GM23338 (cell line): Measurements from ENCODE around the gene FBXL5. TPM values are rescaled to one million over a fixed set of nuclear protein-coding genes. Genes with fewer than 3 reads are reported as not detected.
A peak's percentile ranks its signal among the peaks of the same experiment; 100 is the strongest.

Source experiments
- ATAC-seq: fragments of 200-7000 bp; cut with Tn5 transposase; 3 replicates; pipeline ENCODE4 v1.9.1; 2020
- DNase-seq: peaks from one replicate; pipeline ENCODE4 v3.0.0-alpha.2; 2015; ENCODE audit warnings: low spot score
- H2AFZ ChIP-seq: fragments of 200-600 bp; sonication (generic); 2 replicates; pipeline ENCODE4 v1.8.0; 2016; ENCODE audit warnings: antibody characterized with exemption, mild to moderate bottlenecking, moderate library complexity
- H3F3A ChIP-seq: fragments of 200-600 bp; sonication (generic); replicated peaks from 2 replicates; pipeline ENCODE4 v1.8.0; 2017; ENCODE audit warnings: antibody characterized with exemption, mixed run types, low read depth
- H3K27ac ChIP-seq: fragments of 200-600 bp; sonication (generic); 2 replicates; pipeline ENCODE4 v1.6.1; 2016; ENCODE audit warnings: low read depth
- H3K27me3 ChIP-seq: fragments of 200-600 bp; sonication (generic); 2 replicates; pipeline ENCODE4 v1.8.0; 2016; ENCODE audit warnings: mild to moderate bottlenecking, mixed run types, moderate library complexity; ENCODE audit not compliant: insufficient read depth
- H3K36me3 ChIP-seq: fragments of 200-600 bp; sonication (generic); 2 replicates; pipeline ENCODE4 v1.8.0; 2016; ENCODE audit warnings: mild to moderate bottlenecking; ENCODE audit not compliant: insufficient read depth
- H3K4me1 ChIP-seq: fragments of 200-600 bp; sonication (generic); 2 replicates; pipeline ENCODE4 v1.8.0; 2016; ENCODE audit warnings: mild to moderate bottlenecking, moderate library complexity; ENCODE audit not compliant: insufficient read depth
- H3K4me2 ChIP-seq: fragments of 200-600 bp; sonication (generic); 2 replicates; pipeline ENCODE4 v1.7.1; 2017; ENCODE audit warnings: mixed run types
- H3K4me3 ChIP-seq: fragments of 200-600 bp; sonication (generic); 2 replicates; pipeline ENCODE4 v1.6.1; 2016; ENCODE audit warnings: mixed run types
- H3K79me2 ChIP-seq: fragments of 200-600 bp; sonication (generic); replicated peaks from 2 replicates; pipeline ENCODE4 v1.8.0; 2017; ENCODE audit warnings: mild to moderate bottlenecking; ENCODE audit not compliant: insufficient read depth
- H3K9me2 ChIP-seq: fragments of 200-600 bp; sonication (generic); 2 replicates; pipeline ENCODE4 v1.8.0; 2017; ENCODE audit not compliant: insufficient read depth
- H4K20me1 ChIP-seq: fragments of 200-600 bp; sonication (generic); replicated peaks from 2 replicates; pipeline ENCODE4 v1.8.0; 2017; ENCODE audit warnings: mild to moderate bottlenecking; ENCODE audit not compliant: insufficient read depth
- H3K27ac Mint-ChIP-seq: 2 replicates; pipeline ENCODE4 v1.8.0; 2020; ENCODE audit warnings: inconsistent platforms, mild to moderate bottlenecking, moderate library complexity, mixed read lengths
- H3K27me3 Mint-ChIP-seq: 3 replicates; pipeline ENCODE4 v1.8.0; 2022; ENCODE audit warnings: low read depth, mild to moderate bottlenecking, moderate library complexity, mixed read lengths, inconsistent platforms; ENCODE audit not compliant: insufficient read depth, poor library complexity
- H3K36me3 Mint-ChIP-seq: 3 replicates; pipeline ENCODE4 v1.8.0; 2021; ENCODE audit warnings: low read depth, mild to moderate bottlenecking, inconsistent platforms, moderate library complexity, mixed read lengths
- H3K4me1 Mint-ChIP-seq: 3 replicates; pipeline ENCODE4 v1.8.0; 2020; ENCODE audit warnings: mild to moderate bottlenecking, inconsistent platforms, mixed read lengths
- H3K4me3 Mint-ChIP-seq: 3 replicates; pipeline ENCODE4 v1.8.0; 2021; ENCODE audit warnings: moderate library complexity, mild to moderate bottlenecking, inconsistent platforms, mixed read lengths
- H3K9me3 Mint-ChIP-seq: 3 replicates; pipeline ENCODE4 v1.8.0; 2020; ENCODE audit warnings: moderate library complexity, mild to moderate bottlenecking, inconsistent platforms, mixed read lengths
- EZH2 ChIP-seq: fragments of 200-600 bp; sonication (generic); IDR thresholded peaks from one replicate; pipeline ENCODE4 v1.8.0; 2017; ENCODE audit warnings: antibody characterized with exemption, mild to moderate bottlenecking, low read depth; ENCODE audit not compliant: unreplicated experiment
- EZH2phosphoT487 ChIP-seq: fragments of 200-600 bp; sonication (generic); IDR thresholded peaks from one replicate; pipeline ENCODE4 v1.8.1; 2018; ENCODE audit warnings: antibody characterized with exemption; ENCODE audit not compliant: unreplicated experiment
- NANOG ChIP-seq: IDR thresholded peaks from 2 replicates; pipeline ENCODE4 v1.6.1; 2016; ENCODE audit warnings: antibody characterized with exemption, borderline replicate concordance
- POLR2AphosphoS5 ChIP-seq: IDR thresholded peaks from 2 replicates; pipeline ENCODE4 v1.6.1; 2016; ENCODE audit warnings: antibody characterized with exemption, low read depth
- STAT1 ChIP-seq: IDR thresholded peaks from one replicate; pipeline ENCODE4 v1.6.1; 2016; ENCODE audit warnings: antibody characterized with exemption; ENCODE audit not compliant: unreplicated experiment
- ZNF114 ChIP-seq: fragments of 250-450 bp; sonication (Bioruptor Pico); IDR thresholded peaks from 2 replicates; pipeline ENCODE4 v1.5.0; 2020; ENCODE audit warnings: mild to moderate bottlenecking, moderate library complexity
- ZNF331 ChIP-seq: fragments of 250-450 bp; sonication (Bioruptor Pico); IDR thresholded peaks from 2 replicates; pipeline ENCODE4 v1.5.0; 2020; ENCODE audit warnings: low read depth, mild to moderate bottlenecking, moderate library complexity
- polyA plus RNA-seq: library from polyadenylated mRNA; unstranded; fragments of >200 nt; fragmentation: Nextera tagmentation; extraction: Ambion mirVana; gene quantifications from 2 replicates; pipeline ENCODE4 v1.2.1, GENCODE V29; 2016
- total RNA-seq: library from RNA; depleted of rRNA; stranded (reverse); fragments of >200 nt; shearing (Covaris generic); gene quantifications from 2 replicates; pipeline ENCODE4 v1.2.3, GENCODE V29; 2014
- TF ChIP-seq, protein P1 (sequence below): fragments of 250-450 bp; sonication (Bioruptor Pico); IDR thresholded peaks from 2 replicates; pipeline ENCODE4 v1.5.0; 2020; ENCODE audit warnings: mild to moderate bottlenecking, moderate library complexity
- TF ChIP-seq, protein P2 (sequence below), 2 experiments: fragments of 200-600 bp in 1 of 2; sonication (generic) in 1 of 2; conservative IDR thresholded peaks; 2 replicates each; pipeline versions ENCODE4 v1.5.1 to v1.6.1; 2016 to 2017; ENCODE audit warnings: antibody characterized with exemption in 2 of 2, low read depth in 2 of 2, mild to moderate bottlenecking in 2 of 2, moderate library complexity in 1 of 2

FBXL5 gene
- total and polyA plus RNA-seq, 2 experiments from 2014 or later = 55.7 to 81.9 TPM

DNA sequence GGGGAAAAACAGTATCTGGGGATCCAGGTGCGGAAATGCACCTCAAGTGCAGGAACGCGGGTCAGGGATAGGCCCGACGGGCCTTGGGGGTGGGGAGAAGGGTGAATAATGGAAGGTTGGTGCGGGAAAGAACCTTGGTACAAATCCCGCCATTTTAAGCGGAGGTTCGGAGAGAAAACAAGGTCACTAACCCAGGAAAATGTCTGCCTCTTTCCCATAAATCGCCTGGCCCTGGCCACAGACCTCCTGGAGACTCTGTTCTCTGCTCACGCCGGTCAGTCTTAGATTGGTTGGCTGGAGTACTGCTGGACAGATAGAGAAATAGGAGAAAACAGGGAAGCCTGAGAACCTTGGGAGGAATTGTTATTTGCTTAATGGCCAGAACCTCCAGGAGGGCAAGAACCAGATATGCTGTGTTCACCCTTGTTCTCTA is 897 bp upstream of the FBXL5 start:
- H3F3A ChIP-seq = no peaks in the 10 kb centered on the region
- peaks cover 34% of the 10 kb centered on the region for H3K4me1 Mint-ChIP-seq
- H3K27me3 ChIP-seq = no peaks in the 10 kb centered on the region
- H3K27ac Mint-ChIP-seq = peak overlapping the region; percentile 100
- peaks cover 33% of the 10 kb centered on the region for H3K79me2 ChIP-seq
- H3K4me1 ChIP-seq = peaks cover 18% of the 10 kb centered on the region; the same call in 1 of the 2 replicates
- peaks cover 21% of the 10 kb centered on the region for H3K27me3 Mint-ChIP-seq
- peak; percentile 60 for ATAC-seq
- peak overlapping the region; percentile 88 for H3K4me3 Mint-ChIP-seq
- H2AFZ ChIP-seq = peak overlapping the region; percentile 1; the same call in 1 of the 2 replicates
- H4K20me1 ChIP-seq = no peaks in the 10 kb centered on the region
- H3K4me2 ChIP-seq = peak overlapping the region; percentile 86
- peak overlapping the region; percentile 98 for H3K27ac ChIP-seq
- H3K4me3 ChIP-seq = peak overlapping the region; percentile 66
- no peaks in the 10 kb centered on the region for H3K9me2 ChIP-seq
- TF ChIP-seq STAT1 (no peak), POLR2AphosphoS5 (peak; percentile 16; the same call in 1 of the 2 replicates)
- H3K36me3 Mint-ChIP-seq = peaks cover 3% of the 10 kb centered on the region; the same call in 2 of the 3 replicates
- DNase-seq = peak; percentile 88
- H3K9me3 Mint-ChIP-seq = no peaks in the 10 kb centered on the region
- peaks cover 7% of the 10 kb centered on the region; the same call in 1 of the 2 replicates for H3K36me3 ChIP-seq

DNA sequence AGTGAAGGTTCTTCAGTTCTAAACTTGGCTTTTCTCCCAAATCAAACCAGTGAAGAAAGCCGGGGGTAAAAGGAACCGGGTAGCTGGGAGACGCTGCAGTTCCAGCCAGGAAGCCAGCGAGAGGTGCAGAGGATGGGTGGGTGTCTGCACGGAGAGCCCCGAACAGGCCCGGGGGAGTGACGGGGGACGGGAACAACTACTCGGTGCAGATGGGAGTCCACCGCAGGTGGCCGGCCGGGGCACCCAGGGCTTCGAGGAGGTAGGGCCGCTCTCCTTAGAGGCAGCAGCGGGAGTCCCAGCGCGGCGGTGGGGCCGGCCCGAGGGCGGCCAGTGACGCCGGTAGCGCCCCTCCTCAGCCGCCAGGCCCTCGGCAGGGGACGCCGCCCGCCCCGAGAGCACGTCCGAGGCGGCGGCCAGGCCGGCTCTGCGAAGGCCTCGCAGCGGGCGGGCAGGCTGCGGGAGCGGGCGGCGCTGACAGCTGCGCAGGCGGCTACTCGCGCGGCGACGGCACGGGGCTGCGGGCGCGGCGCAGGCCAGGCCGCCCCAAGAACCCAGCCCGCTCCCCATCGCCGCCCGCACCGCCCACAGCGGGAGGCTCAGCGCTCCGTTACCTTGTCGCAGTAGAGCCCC is 449 bp downstream of the FBXL5 start:
- H3K36me3 Mint-ChIP-seq = peaks cover 3% of the 10 kb centered on the region; the same call in 2 of the 3 replicates
- DNase-seq (peak; percentile 64), ATAC-seq (peak; percentile 53)
- peak overlapping the region; percentile 85 for H3K27ac ChIP-seq
- no peak overlapping the region for H2AFZ ChIP-seq
- peaks cover 7% of the 10 kb centered on the region; the same call in 1 of the 2 replicates for H3K36me3 ChIP-seq
- peaks cover 45% of the 10 kb centered on the region for H3K79me2 ChIP-seq
- peaks cover 18% of the 10 kb centered on the region; the same call in 1 of the 2 replicates for H3K4me1 ChIP-seq
- peaks cover 39% of the 10 kb centered on the region for H3K4me1 Mint-ChIP-seq
- peak overlapping the region; percentile 66 for H3K4me3 ChIP-seq
- H3K27ac Mint-ChIP-seq = peak overlapping the region; percentile 100
- H3K4me2 ChIP-seq = peak overlapping the region; percentile 83
- peaks cover 18% of the 10 kb centered on the region for H3K27me3 Mint-ChIP-seq
- H3K9me2 ChIP-seq = no peaks in the 10 kb centered on the region
- no peaks in the 10 kb centered on the region for H3F3A ChIP-seq
- H3K27me3 ChIP-seq = no peaks in the 10 kb centered on the region
- no peaks in the 10 kb centered on the region for H4K20me1 ChIP-seq
- peak overlapping the region; percentile 96 for H3K4me3 Mint-ChIP-seq
- H3K9me3 Mint-ChIP-seq = no peaks in the 10 kb centered on the region
- TF ChIP-seq, protein P1, sequence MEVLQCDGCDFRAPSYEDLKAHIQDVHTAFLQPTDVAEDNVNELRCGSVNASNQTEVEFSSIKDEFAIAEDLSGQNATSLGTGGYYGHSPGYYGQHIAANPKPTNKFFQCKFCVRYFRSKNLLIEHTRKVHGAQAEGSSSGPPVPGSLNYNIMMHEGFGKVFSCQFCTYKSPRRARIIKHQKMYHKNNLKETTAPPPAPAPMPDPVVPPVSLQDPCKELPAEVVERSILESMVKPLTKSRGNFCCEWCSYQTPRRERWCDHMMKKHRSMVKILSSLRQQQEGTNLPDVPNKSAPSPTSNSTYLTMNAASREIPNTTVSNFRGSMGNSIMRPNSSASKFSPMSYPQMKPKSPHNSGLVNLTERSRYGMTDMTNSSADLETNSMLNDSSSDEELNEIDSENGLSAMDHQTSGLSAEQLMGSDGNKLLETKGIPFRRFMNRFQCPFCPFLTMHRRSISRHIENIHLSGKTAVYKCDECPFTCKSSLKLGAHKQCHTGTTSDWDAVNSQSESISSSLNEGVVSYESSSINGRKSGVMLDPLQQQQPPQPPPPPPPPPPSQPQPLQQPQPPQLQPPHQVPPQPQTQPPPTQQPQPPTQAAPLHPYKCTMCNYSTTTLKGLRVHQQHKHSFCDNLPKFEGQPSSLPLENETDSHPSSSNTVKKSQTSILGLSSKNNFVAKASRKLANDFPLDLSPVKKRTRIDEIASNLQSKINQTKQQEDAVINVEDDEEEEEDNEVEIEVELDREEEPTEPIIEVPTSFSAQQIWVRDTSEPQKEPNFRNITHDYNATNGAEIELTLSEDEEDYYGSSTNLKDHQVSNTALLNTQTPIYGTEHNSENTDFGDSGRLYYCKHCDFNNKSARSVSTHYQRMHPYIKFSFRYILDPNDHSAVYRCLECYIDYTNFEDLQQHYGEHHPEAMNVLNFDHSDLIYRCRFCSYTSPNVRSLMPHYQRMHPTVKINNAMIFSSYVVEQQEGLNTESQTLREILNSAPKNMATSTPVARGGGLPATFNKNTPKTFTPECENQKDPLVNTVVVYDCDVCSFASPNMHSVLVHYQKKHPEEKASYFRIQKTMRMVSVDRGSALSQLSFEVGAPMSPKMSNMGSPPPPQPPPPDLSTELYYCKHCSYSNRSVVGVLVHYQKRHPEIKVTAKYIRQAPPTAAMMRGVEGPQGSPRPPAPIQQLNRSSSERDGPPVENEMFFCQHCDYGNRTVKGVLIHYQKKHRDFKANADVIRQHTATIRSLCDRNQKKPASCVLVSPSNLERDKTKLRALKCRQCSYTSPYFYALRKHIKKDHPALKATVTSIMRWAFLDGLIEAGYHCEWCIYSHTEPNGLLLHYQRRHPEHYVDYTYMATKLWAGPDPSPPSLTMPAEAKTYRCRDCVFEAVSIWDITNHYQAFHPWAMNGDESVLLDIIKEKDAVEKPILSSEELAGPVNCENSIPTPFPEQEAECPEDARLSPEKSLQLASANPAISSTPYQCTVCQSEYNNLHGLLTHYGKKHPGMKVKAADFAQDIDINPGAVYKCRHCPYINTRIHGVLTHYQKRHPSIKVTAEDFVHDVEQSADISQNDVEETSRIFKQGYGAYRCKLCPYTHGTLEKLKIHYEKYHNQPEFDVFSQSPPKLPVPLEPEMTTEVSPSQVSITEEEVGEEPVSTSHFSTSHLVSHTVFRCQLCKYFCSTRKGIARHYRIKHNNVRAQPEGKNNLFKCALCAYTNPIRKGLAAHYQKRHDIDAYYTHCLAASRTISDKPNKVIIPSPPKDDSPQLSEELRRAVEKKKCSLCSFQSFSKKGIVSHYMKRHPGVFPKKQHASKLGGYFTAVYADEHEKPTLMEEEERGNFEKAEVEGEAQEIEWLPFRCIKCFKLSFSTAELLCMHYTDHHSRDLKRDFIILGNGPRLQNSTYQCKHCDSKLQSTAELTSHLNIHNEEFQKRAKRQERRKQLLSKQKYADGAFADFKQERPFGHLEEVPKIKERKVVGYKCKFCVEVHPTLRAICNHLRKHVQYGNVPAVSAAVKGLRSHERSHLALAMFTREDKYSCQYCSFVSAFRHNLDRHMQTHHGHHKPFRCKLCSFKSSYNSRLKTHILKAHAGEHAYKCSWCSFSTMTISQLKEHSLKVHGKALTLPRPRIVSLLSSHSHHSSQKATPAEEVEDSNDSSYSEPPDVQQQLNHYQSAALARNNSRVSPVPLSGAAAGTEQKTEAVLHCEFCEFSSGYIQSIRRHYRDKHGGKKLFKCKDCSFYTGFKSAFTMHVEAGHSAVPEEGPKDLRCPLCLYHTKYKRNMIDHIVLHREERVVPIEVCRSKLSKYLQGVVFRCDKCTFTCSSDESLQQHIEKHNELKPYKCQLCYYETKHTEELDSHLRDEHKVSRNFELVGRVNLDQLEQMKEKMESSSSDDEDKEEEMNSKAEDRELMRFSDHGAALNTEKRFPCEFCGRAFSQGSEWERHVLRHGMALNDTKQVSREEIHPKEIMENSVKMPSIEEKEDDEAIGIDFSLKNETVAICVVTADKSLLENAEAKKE (CRISPR knock-in tag) = no peak
- TF ChIP-seq EZH2 (no peak), ZNF114 (CRISPR knock-in tag) (no peak), EZH2phosphoT487 (no peak), STAT1 (no peak), ZNF331 (CRISPR knock-in tag) (no peak), POLR2AphosphoS5 (no peak), NANOG (no peak)
- TF ChIP-seq, protein P2, sequence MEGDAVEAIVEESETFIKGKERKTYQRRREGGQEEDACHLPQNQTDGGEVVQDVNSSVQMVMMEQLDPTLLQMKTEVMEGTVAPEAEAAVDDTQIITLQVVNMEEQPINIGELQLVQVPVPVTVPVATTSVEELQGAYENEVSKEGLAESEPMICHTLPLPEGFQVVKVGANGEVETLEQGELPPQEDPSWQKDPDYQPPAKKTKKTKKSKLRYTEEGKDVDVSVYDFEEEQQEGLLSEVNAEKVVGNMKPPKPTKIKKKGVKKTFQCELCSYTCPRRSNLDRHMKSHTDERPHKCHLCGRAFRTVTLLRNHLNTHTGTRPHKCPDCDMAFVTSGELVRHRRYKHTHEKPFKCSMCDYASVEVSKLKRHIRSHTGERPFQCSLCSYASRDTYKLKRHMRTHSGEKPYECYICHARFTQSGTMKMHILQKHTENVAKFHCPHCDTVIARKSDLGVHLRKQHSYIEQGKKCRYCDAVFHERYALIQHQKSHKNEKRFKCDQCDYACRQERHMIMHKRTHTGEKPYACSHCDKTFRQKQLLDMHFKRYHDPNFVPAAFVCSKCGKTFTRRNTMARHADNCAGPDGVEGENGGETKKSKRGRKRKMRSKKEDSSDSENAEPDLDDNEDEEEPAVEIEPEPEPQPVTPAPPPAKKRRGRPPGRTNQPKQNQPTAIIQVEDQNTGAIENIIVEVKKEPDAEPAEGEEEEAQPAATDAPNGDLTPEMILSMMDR (conservative IDR thresholded peaks at IDR 0.05; ENCODE audit: low read depth in 2 of 2) = no peak
